ENCODE data around the gene TNS2. TPM values are rescaled to one million over a fixed set of nuclear protein-coding genes. Genes with fewer than 3 reads are reported as not detected.
"Not testable (repeated sequence)": the region's sequence is repeated elsewhere in the genome, so short reads cannot be mapped to it uniquely, and the experiment has no call there.

The TNS2 gene
- total RNA-seq, 1 donor from 2014 or later, result 18.3 TPM

- DNase-seq (ENCODE audit: low read depth), result no peak
These were observed 44.5 kb downstream of the TNS2 start for GRCh38 chr12:53094394-53094787.

- DNase-seq (ENCODE audit: low read depth), result not testable (repeated sequence)
These were observed 45.1 kb downstream of the TNS2 start for GRCh38 chr12:53094796-53095595.

GRCh38 chr12:53095596-53095895 is 45.7 kb downstream of the TNS2 start:
- not testable (repeated sequence) for DNase-seq (ENCODE audit: low read depth)

GRCh38 chr12:53096089-53096741 is 46.4 kb downstream of the TNS2 start:
- DNase-seq (ENCODE audit: low read depth), result no peak

- DNase-seq (ENCODE audit: low read depth), result no peak
These were observed 46.9 kb downstream of the TNS2 start for GRCh38 chr12:53096759-53097158.

- no peak for DNase-seq (ENCODE audit: low read depth)
These were observed 47.3 kb downstream of the TNS2 start for GRCh38 chr12:53097207-53097563.

GRCh38 chr12:53097564-53098353 is 47.9 kb downstream of the TNS2 start, which contains the start of gene IGFBP6:
Gene IGFBP6, plus strand, starts transcription at chr12:53097667. Its CDS starts 51 bp downstream, at chr12:53097718.
- DNase-seq (ENCODE audit: low read depth), result no peak

GRCh38 chr12:53098354-53098981 is 48.6 kb downstream of the TNS2 start:
- DNase-seq (ENCODE audit: low read depth), result no peak

GRCh38 chr12:53099071-53099882 is 49.4 kb downstream of the TNS2 start:
- peak; percentile 83 for DNase-seq (ENCODE audit: low read depth)

GRCh38 chr12:53100466-53101151 is 50.7 kb downstream of the TNS2 start:
- DNase-seq (ENCODE audit: low read depth), result no peak

- no peak for DNase-seq (ENCODE audit: low read depth)
These were observed 51.4 kb downstream of the TNS2 start for GRCh38 chr12:53101266-53101665.

- DNase-seq (ENCODE audit: low read depth), result no peak
These were observed 52.3 kb downstream of the TNS2 start for GRCh38 chr12:53101931-53102781.

GRCh38 chr12:53102883-53103807 is 53.3 kb downstream of the TNS2 start, which contains the start of gene SOAT2:
Gene SOAT2, plus strand, starts transcription at chr12:53103486. Its CDS starts 92 bp downstream, at chr12:53103578.
- no peak for DNase-seq (ENCODE audit: low read depth)

GRCh38 chr12:53103860-53104305 is 54.0 kb downstream of the TNS2 start:
- no peak for DNase-seq (ENCODE audit: low read depth)

- no peak for DNase-seq (ENCODE audit: low read depth)
These were observed 55.4 kb downstream of the TNS2 start for GRCh38 chr12:53105256-53105655.

GRCh38 chr12:53105712-53106439 is 56.0 kb downstream of the TNS2 start:
- no peak for DNase-seq (ENCODE audit: low read depth)

GRCh38 chr12:53107122-53107521 is 57.3 kb downstream of the TNS2 start:
- no peak for DNase-seq (ENCODE audit: low read depth)

GRCh38 chr12:53112431-53112830 is 62.6 kb downstream of the TNS2 start:
- DNase-seq (ENCODE audit: low read depth), result not testable (repeated sequence)

All from renal cortical epithelial cell (primary cell).